SK-N-SH (cell line): Measurements from ENCODE around the gene WASF1. TPM values are rescaled to one million over a fixed set of nuclear protein-coding genes. Genes with fewer than 3 reads are reported as not detected.

Source experiments
- CTCF ChIA-PET: fragments of 300-600, 350-600 bp; formaldehyde crosslinking; extraction: SDS; loops from one replicate; lab custom pipeline; 2021; lab: Yijun Ruan, JAX
- POLR2A ChIA-PET: fragments of 350-600 bp; sonication (Branson Sonifier 250); formaldehyde crosslinking; extraction: SDS; loops from one replicate; lab custom pipeline; 2020; ENCODE audit warnings: antibody characterized with exemption, inconsistent platforms; lab: Yijun Ruan, JAX
- DNase-seq: peaks from one replicate; pipeline ENCODE4 v3.0.0; 2012
- H2AFZ ChIP-seq: fragments of 200-600 bp; sonication (generic); 2 replicates; pipeline ENCODE4 v1.8.1; 2016; ENCODE audit warnings: antibody characterized with exemption, mild to moderate bottlenecking, low read depth
- H3F3A ChIP-seq: fragments of 200-600 bp; sonication (generic); replicated peaks from 2 replicates; pipeline ENCODE3; 2016; ENCODE audit warnings: antibody characterized with exemption, mild to moderate bottlenecking; ENCODE audit not compliant: insufficient read depth
- H3K27ac ChIP-seq, 2 experiments: fragments of 200-500 bp in 1 of 2; fragments of 200-600 bp in 1 of 2; sonication (Bioruptor generic) in 1 of 2; sonication (generic), shearing (Covaris generic) in 1 of 2; 2 replicates each; pipeline versions ENCODE4 v1.5.1 to v1.6.1; 2014 to 2016; ENCODE audit warnings: low read depth in 2 of 2, inconsistent platforms in 1 of 2, low read length in 1 of 2, mild to moderate bottlenecking in 1 of 2, mixed read lengths in 1 of 2
- H3K27me3 ChIP-seq: fragments of 200-600 bp; sonication (generic), shearing (Covaris generic); 2 replicates; pipeline ENCODE4 v1.6.1; 2016; ENCODE audit warnings: mixed run types; ENCODE audit not compliant: insufficient read depth
- H3K36me3 ChIP-seq, 2 experiments: fragments of 200-500 bp in 1 of 2; fragments of 200-600 bp in 1 of 2; sonication (Bioruptor generic) in 1 of 2; sonication (generic) in 1 of 2; replicated peaks in 1 of 2; 2 replicates each; pipeline versions ENCODE3 to v1.5.1; 2014 to 2016; ENCODE audit warnings: low read length in 1 of 2, mild to moderate bottlenecking in 1 of 2; ENCODE audit not compliant: insufficient read depth in 2 of 2, control insufficient read depth in 1 of 2
- H3K4me1 ChIP-seq, 2 experiments: fragments of 200-500 bp in 1 of 2; fragments of 200-600 bp in 1 of 2; sonication (Bioruptor generic) in 1 of 2; sonication (generic), shearing (Covaris generic) in 1 of 2; 2 replicates each; pipeline versions ENCODE4 v1.5.1 to v1.6.1; 2014 to 2016; ENCODE audit warnings: low read depth in 1 of 2, low read length in 1 of 2, mixed run types in 1 of 2; ENCODE audit not compliant: insufficient read depth in 2 of 2, control insufficient read depth in 1 of 2
- H3K4me2 ChIP-seq: fragments of 200-600 bp; sonication (generic), shearing (Covaris generic); 2 replicates; pipeline ENCODE4 v1.6.1; 2017; ENCODE audit warnings: mixed run types
- H3K4me3 ChIP-seq, 2 experiments: fragments of 200-500 bp in 1 of 2; fragments of 200-600 bp in 1 of 2; sonication (Bioruptor generic) in 1 of 2; sonication (generic), shearing (Covaris generic) in 1 of 2; 2 replicates each; pipeline versions ENCODE4 v1.5.1 to v1.8.1; 2014 to 2016; ENCODE audit warnings: low read depth in 2 of 2, inconsistent platforms in 1 of 2, low read length in 1 of 2, mild to moderate bottlenecking in 1 of 2, mixed read lengths in 1 of 2, moderate library complexity in 1 of 2
- H3K79me2 ChIP-seq: fragments of 200-600 bp; sonication (generic); 2 replicates; pipeline ENCODE4 v1.8.1; 2017; ENCODE audit warnings: mild to moderate bottlenecking; ENCODE audit not compliant: insufficient read depth
- H3K9ac ChIP-seq: fragments of 200-600 bp; sonication (generic); 2 replicates; pipeline ENCODE4 v1.6.1; 2017; ENCODE audit warnings: mixed run types
- H3K9me2 ChIP-seq: fragments of 200-600 bp; sonication (generic); 2 replicates; pipeline ENCODE4 v1.6.1; 2017; ENCODE audit warnings: mixed run types
- H3K9me3 ChIP-seq: fragments of 200-600 bp; sonication (generic); 2 replicates; pipeline ENCODE4 v1.6.1; 2017; ENCODE audit warnings: mixed run types, mild to moderate bottlenecking, moderate library complexity
- H4K20me1 ChIP-seq: fragments of 200-600 bp; sonication (generic); 2 replicates; pipeline ENCODE4 v1.6.1; 2017; ENCODE audit warnings: mild to moderate bottlenecking, mixed run types; ENCODE audit not compliant: insufficient read depth
- EP300 ChIP-seq, 2 experiments: IDR thresholded peaks; 2 replicates each; pipeline versions ENCODE4 v1.4.0 to v1.6.1; 2012; ENCODE audit warnings: borderline replicate concordance in 1 of 2, low read depth in 1 of 2, low read length in 1 of 2
- GABPA ChIP-seq: IDR thresholded peaks from 2 replicates; pipeline ENCODE4 v1.4.0; 2012; ENCODE audit warnings: low read depth, mild to moderate bottlenecking
- GATA2 ChIP-seq: sonication (generic); formaldehyde crosslinking; IDR thresholded peaks from 2 replicates; pipeline ENCODE4 v1.5.0; 2020; ENCODE audit warnings: mild to moderate bottlenecking, missing genetic modification reagents
- IRF3 ChIP-seq: fragments of 150-350 bp; IDR thresholded peaks from 2 replicates; pipeline ENCODE4 v1.6.1; 2016; ENCODE audit warnings: mild to moderate bottlenecking, low read depth, low read length
- MAX ChIP-seq: IDR thresholded peaks from 2 replicates; pipeline ENCODE4 v1.4.0; 2012; ENCODE audit warnings: low read depth
- MEF2A ChIP-seq: IDR thresholded peaks from 2 replicates; pipeline ENCODE4 v1.4.0; 2012; ENCODE audit warnings: low read depth, borderline replicate concordance
- MXI1 ChIP-seq: IDR thresholded peaks from 2 replicates; pipeline ENCODE4 v1.6.1; 2012; ENCODE audit warnings: mild to moderate bottlenecking, low read depth, low read length, improper control_type of control experiment
- REST ChIP-seq: IDR thresholded peaks from 2 replicates; pipeline ENCODE4 v1.6.1; 2012; ENCODE audit warnings: mild to moderate bottlenecking, low read depth, low read length, moderate library complexity
- USF1 ChIP-seq: IDR thresholded peaks from 2 replicates; pipeline ENCODE4 v1.4.0; 2012; ENCODE audit warnings: low read depth, borderline replicate concordance
- YY1 ChIP-seq: IDR thresholded peaks from 2 replicates; pipeline ENCODE4 v1.4.0; 2012; ENCODE audit warnings: low read depth, mild to moderate bottlenecking
- ZBTB33 ChIP-seq: IDR thresholded peaks from 2 replicates; pipeline ENCODE4 v1.4.0; 2012; ENCODE audit warnings: low read depth, borderline replicate concordance
- WGBS: methylation state at CpG from one replicate; pipeline ENCODE4 v1.1.6; 2017; ENCODE audit warnings: low lambda C conversion rate; 5-methylcytosine and 5-hydroxymethylcytosine counted together
- polyA plus RNA-seq, 3 experiments: library from polyadenylated mRNA; depleted of rRNA; stranded (reverse); fragments of >200 nt; gene quantifications; 2 replicates each; pipeline ENCODE4 v1.2.3, GENCODE V29; 2012

Gene WASF1
- polyA plus RNA-seq, 1 of the 3 experiments (the other 2 are of a cell fraction): 31.4 TPM

GRCh38 chr6:110173506-110174132 is 5.9 kb downstream of the WASF1 start:
- Histone ChIP-seq H3K4me3 (no peak overlapping the region; a peak in 1 of 4 replicates), H3K9me3 (no peaks in the 10 kb centered on the region), H3K79me2 (peaks cover 95% of the 10 kb centered on the region), H3K4me2 (no peak overlapping the region), H3K27ac (peak overlapping the region in 1 of 2 experiments; percentile 78; a peak in 2 of 4 replicates), H3K9ac (no peak overlapping the region), H3F3A (no peaks in the 10 kb centered on the region)
- POLR2A ChIA-PET: no interaction called here
- peak; percentile 22 for DNase-seq
- CTCF ChIA-PET: interaction anchor here (1.6 to 7.3 kb wide), 2 partner anchors 169 to 217 kb away, joined by 4 to 63 read pairs; no protein-coding TSS in a partner anchor
- TF ChIP-seq IRF3 (no peak), EP300 (IDR thresholded peaks at IDR 0.05; ENCODE audit: borderline replicate concordance in 1 of 2, low read depth in 1 of 2, low read length in 1 of 2) (no peak), MAX (no peak), ZBTB33 (no peak), GATA2 (CRISPR knock-in tag) (peak; percentile 28; the same call in 1 of the 2 replicates), GABPA (no peak), USF1 (no peak), REST (peak; percentile 92), MXI1 (no peak), YY1 (no peak), MEF2A (no peak)
- TF ChIP-seq, all 33 proteins: peak for 2
- H2AFZ ChIP-seq: no peak overlapping the region
- H4K20me1 ChIP-seq: peaks cover 69% of the 10 kb centered on the region
- H3K36me3 ChIP-seq: no peaks in the 10 kb centered on the region
- 57% methylated on average over 4 of the region's 4 CpGs for WGBS
- H3K4me1 ChIP-seq: peaks cover 0 to 24% of the 10 kb centered on the region in 2 experiments; a peak in 3 of 4 replicates
- no peaks in the 10 kb centered on the region; the same call in 1 of the 2 replicates for H3K9me2 ChIP-seq
- no peaks in the 10 kb centered on the region for H3K27me3 ChIP-seq
